KMS-11 (cell line): ENCODE results near the gene CHST13.

Source experiments
- H2AFZ ChIP-seq: fragments of 200-600 bp; sonication (generic); 2 replicates; pipeline ENCODE4 v1.6.1; 2016; ENCODE audit warnings: antibody characterized with exemption, mixed run types, low read depth
- H3K27ac ChIP-seq: fragments of 200-600 bp; sonication (generic); 2 replicates; pipeline ENCODE4 v1.6.1; 2016; ENCODE audit warnings: mild to moderate bottlenecking, mixed run types
- H3K27me3 ChIP-seq: fragments of 200-600 bp; sonication (generic); 2 replicates; pipeline ENCODE4 v1.6.1; 2017; ENCODE audit warnings: mild to moderate bottlenecking, low read depth, mixed run types, moderate library complexity; ENCODE audit not compliant: insufficient read depth
- H3K36me3 ChIP-seq: fragments of 200-600 bp; sonication (generic); 2 replicates; pipeline ENCODE4 v1.6.1; 2017; ENCODE audit warnings: mild to moderate bottlenecking, mixed run types; ENCODE audit not compliant: insufficient read depth
- H3K4me1 ChIP-seq: fragments of 200-600 bp; sonication (generic); 2 replicates; pipeline ENCODE4 v1.6.1; 2016; ENCODE audit warnings: mild to moderate bottlenecking, low read depth, mixed run types; ENCODE audit not compliant: poor library complexity, severe bottlenecking
- H3K4me2 ChIP-seq: fragments of 200-600 bp; sonication (generic); 2 replicates; pipeline ENCODE4 v1.7.0; 2016; ENCODE audit warnings: mild to moderate bottlenecking, mixed run types
- H3K4me3 ChIP-seq: fragments of 200-600 bp; sonication (generic); IDR thresholded peaks from 2 replicates; pipeline ENCODE4 v1.6.1; 2017; ENCODE audit warnings: low read depth, low read length, mixed read lengths; ENCODE audit not compliant: insufficient read depth
- H3K79me2 ChIP-seq: fragments of 200-600 bp; sonication (generic); 2 replicates; pipeline ENCODE4 v1.6.1; 2016; ENCODE audit warnings: low read depth, mixed run types; ENCODE audit not compliant: insufficient read depth
- H3K9ac ChIP-seq: fragments of 200-600 bp; sonication (generic); 2 replicates; pipeline ENCODE4 v1.6.1; 2016; ENCODE audit warnings: mild to moderate bottlenecking, mixed run types
- H4K20me1 ChIP-seq: fragments of 200-600 bp; sonication (generic); 2 replicates; pipeline ENCODE4 v1.6.1; 2016; ENCODE audit warnings: mild to moderate bottlenecking, mixed run types; ENCODE audit not compliant: insufficient read depth
- CTCF ChIP-seq: fragments of 200-600 bp; sonication (generic); conservative IDR thresholded peaks from 2 replicates; pipeline ENCODE4 v1.6.1; 2017; ENCODE audit warnings: low read depth, mild to moderate bottlenecking, antibody characterized with exemption, low read length, moderate library complexity, mixed read lengths

Gene CHST13

DNA sequence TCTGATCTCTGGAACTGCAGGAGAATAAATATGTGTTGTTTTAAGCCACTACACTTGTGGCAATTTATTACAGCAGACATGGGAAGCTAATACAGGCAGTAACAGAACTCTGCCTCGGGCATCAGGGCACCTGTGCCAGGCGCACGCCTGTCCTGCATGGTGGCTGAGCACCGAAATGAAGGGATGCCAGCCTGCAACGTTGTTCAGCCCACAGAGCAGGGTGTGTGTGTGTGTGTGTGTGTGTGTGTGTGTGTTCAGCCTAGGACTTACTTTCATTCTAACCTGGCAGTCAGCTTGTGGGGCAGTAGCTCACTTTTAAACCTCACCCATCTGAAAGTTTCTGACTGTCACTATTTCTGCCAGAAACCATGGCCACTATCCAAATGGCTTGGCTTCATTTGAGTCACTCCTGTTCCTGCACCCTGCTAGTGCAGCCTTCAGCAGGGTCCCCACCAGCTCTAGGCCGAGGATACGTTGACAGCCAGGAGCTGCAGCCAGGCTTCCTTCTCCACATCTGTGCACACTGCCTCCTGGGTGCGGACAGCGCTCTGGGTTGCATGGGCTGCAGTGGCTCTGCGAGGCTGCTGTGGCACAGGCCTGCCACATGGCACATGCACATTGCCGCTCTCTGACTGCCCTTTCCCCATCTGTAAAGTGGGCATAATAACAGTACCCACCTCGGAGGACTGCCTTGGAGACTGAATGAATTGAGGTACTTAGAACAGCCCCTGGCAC lies 10.9 kb upstream of the CHST13 start:
- H3K4me1 ChIP-seq, result no peaks in the 10 kb centered on the region
- no peak overlapping the region for H2AFZ ChIP-seq
- H3K4me2 ChIP-seq, result no peak overlapping the region
- no peaks in the 10 kb centered on the region for H4K20me1 ChIP-seq
- H3K27me3 ChIP-seq, result no peaks in the 10 kb centered on the region
- no peak overlapping the region for H3K4me3 ChIP-seq
- H3K9ac ChIP-seq, result no peak overlapping the region
- TF ChIP-seq CTCF, result no peak
- H3K79me2 ChIP-seq, result no peaks in the 10 kb centered on the region
- H3K36me3 ChIP-seq, result no peaks in the 10 kb centered on the region
- no peak overlapping the region for H3K27ac ChIP-seq

GRCh38 chr3:126514161-126514560 lies 9.8 kb upstream of the CHST13 start:
- no peaks in the 10 kb centered on the region for H3K36me3 ChIP-seq
- H3K4me3 ChIP-seq, result no peak overlapping the region
- H3K4me1 ChIP-seq, result no peaks in the 10 kb centered on the region
- H3K27ac ChIP-seq, result no peak overlapping the region
- H3K79me2 ChIP-seq, result no peaks in the 10 kb centered on the region
- no peaks in the 10 kb centered on the region for H4K20me1 ChIP-seq
- H2AFZ ChIP-seq, result no peak overlapping the region
- no peak overlapping the region for H3K4me2 ChIP-seq
- no peak overlapping the region for H3K9ac ChIP-seq
- TF ChIP-seq CTCF, result no peak
- no peaks in the 10 kb centered on the region for H3K27me3 ChIP-seq

- no peak overlapping the region for H3K4me3 ChIP-seq
- H3K36me3 ChIP-seq, result no peaks in the 10 kb centered on the region
- H3K27ac ChIP-seq, result no peak overlapping the region
- no peak overlapping the region for H3K4me2 ChIP-seq
- no peaks in the 10 kb centered on the region for H3K27me3 ChIP-seq
- no peaks in the 10 kb centered on the region for H3K79me2 ChIP-seq
- no peak for TF ChIP-seq CTCF
- H3K4me1 ChIP-seq, result no peaks in the 10 kb centered on the region
- H4K20me1 ChIP-seq, result no peaks in the 10 kb centered on the region
- no peak overlapping the region for H3K9ac ChIP-seq
- no peak overlapping the region for H2AFZ ChIP-seq
Measured at GRCh38 chr3:126515066-126515706, 8.8 kb upstream of the CHST13 start.

DNA sequence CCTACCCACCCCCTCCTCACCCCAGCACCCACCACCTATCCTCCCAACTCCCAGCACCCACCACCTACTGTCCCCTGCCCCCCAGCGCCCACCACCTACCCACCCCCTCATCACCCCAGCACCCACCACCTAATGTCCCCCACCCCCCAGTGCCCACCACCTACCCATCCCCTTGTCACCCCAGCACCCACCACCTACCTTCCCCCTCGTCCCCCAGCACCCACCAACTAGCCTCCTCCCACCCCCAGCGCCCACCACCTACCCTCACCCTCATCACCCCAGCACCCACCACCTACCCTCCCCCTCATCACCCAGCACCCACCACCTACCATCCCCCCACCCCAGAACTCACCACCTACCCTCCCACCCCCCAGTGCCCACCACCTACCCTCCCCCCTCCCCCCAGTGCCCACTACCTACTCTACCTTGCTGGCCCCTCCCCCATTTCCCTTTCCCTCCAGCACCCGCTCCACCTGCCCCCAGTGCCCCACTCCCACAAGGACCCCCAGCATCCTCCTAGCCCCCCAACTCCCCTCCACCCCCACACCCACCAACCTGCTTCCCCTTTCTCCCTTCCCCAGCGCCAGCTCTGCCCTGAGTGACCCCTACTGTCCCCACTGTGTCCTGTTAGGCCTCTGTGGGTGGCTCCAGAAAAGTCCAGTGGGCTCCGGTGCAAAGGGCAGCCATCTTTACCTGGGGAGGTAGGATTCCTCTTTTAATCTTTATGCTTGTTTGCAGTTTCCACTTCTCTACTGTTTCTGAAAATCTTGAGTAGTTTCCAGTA lies 7.6 kb upstream of the CHST13 start:
- no peak overlapping the region for H3K4me2 ChIP-seq

More for the DNA sequence above, 7.6 kb upstream of the CHST13 start:
- H3K9ac ChIP-seq, result no peak overlapping the region
- TF ChIP-seq CTCF, result no peak
- no peak overlapping the region for H3K4me3 ChIP-seq
- 0 out of 2 replicates have a peak, but pooled peaks cover 2% of the 10 kb centered on the region for H3K27me3 ChIP-seq
- no peaks in the 10 kb centered on the region for H4K20me1 ChIP-seq
- H3K27ac ChIP-seq, result no peak overlapping the region
- no peaks in the 10 kb centered on the region for H3K4me1 ChIP-seq
- H3K36me3 ChIP-seq, result no peaks in the 10 kb centered on the region
- H2AFZ ChIP-seq, result no peak overlapping the region
- no peaks in the 10 kb centered on the region for H3K79me2 ChIP-seq
